GM06990 (cell line): ENCODE measurements around the gene TTC28.
"Not testable (repeated sequence)": the region's sequence is repeated elsewhere in the genome, so short reads cannot be mapped to it uniquely, and the experiment has no call there.

Source experiments
- DNase-seq: peaks from one replicate; pipeline ENCODE4 v3.0.0-alpha.2; 2011; ENCODE audit not compliant: insufficient read length; ENCODE audit errors: extremely low read depth
- H3K27me3 ChIP-seq: replicated peaks from 2 replicates; pipeline ENCODE4 v1.6.0; 2011; ENCODE audit warnings: low read length; ENCODE audit not compliant: control insufficient read depth, insufficient read depth
- H3K36me3 ChIP-seq: 2 replicates; pipeline ENCODE4 v1.5.1; 2011; ENCODE audit warnings: low read length; ENCODE audit not compliant: control insufficient read depth, insufficient read depth
- H3K4me3 ChIP-seq: replicated peaks from 2 replicates; pipeline ENCODE4 v1.5.1; 2011; ENCODE audit warnings: low read depth, mild to moderate bottlenecking, control low read depth, low read length
- TF ChIP-seq, protein P1 (sequence below): IDR thresholded peaks from 2 replicates; pipeline ENCODE4 v1.5.1; 2011; ENCODE audit warnings: low read length, control low read depth, mild to moderate bottlenecking, inconsistent platforms; ENCODE audit not compliant: insufficient read depth, poor library complexity, severe bottlenecking

Gene TTC28

GRCh38 chr22:28568099-28568498 is 111.5 kb downstream of the TTC28 start:
- Histone ChIP-seq H3K36me3 (no peaks in the 10 kb centered on the region), H3K27me3 (no peaks in the 10 kb centered on the region), H3K4me3 (no peak overlapping the region)
- DNase-seq, result no peak
- TF ChIP-seq, protein P1, sequence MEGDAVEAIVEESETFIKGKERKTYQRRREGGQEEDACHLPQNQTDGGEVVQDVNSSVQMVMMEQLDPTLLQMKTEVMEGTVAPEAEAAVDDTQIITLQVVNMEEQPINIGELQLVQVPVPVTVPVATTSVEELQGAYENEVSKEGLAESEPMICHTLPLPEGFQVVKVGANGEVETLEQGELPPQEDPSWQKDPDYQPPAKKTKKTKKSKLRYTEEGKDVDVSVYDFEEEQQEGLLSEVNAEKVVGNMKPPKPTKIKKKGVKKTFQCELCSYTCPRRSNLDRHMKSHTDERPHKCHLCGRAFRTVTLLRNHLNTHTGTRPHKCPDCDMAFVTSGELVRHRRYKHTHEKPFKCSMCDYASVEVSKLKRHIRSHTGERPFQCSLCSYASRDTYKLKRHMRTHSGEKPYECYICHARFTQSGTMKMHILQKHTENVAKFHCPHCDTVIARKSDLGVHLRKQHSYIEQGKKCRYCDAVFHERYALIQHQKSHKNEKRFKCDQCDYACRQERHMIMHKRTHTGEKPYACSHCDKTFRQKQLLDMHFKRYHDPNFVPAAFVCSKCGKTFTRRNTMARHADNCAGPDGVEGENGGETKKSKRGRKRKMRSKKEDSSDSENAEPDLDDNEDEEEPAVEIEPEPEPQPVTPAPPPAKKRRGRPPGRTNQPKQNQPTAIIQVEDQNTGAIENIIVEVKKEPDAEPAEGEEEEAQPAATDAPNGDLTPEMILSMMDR, result no peak

- not testable (repeated sequence) for DNase-seq, H3K27me3 ChIP-seq
Measured at GRCh38 chr22:28566920-28567499, 112.6 kb downstream of the TTC28 start.

DNA sequence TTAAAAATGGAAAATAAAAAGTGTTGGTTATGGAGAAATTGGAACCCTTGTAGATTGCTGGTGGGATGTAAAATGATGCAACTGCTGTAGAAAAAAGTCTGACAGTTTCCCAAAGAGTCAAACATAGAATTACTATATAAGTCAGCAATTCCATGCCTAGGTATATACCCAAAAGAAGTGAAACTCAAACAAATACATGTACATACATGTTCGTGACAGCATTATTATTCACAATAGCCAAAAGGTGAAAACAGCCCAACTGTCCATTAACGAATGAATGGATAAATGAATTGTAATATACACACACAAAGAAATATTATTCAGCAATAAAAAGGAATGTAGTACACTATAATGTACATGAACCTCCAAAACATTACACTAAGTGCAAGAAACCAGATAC is 116.0 kb downstream of the TTC28 start:
- DNase-seq, result no peak
- TF ChIP-seq, protein P1, result no peak
- no peaks in the 10 kb centered on the region for H3K27me3 ChIP-seq

More at GRCh38 chr22:28566920-28567499, 112.6 kb downstream of the TTC28 start:
- not testable (repeated sequence) for H3K4me3 ChIP-seq, H3K36me3 ChIP-seq

GRCh38 chr22:28562324-28562723 is 117.3 kb downstream of the TTC28 start:
- no peaks in the 10 kb centered on the region for H3K27me3 ChIP-seq
- no peaks in the 10 kb centered on the region for H3K36me3 ChIP-seq
- no peak overlapping the region for H3K4me3 ChIP-seq
- TF ChIP-seq, protein P1, result no peak
- DNase-seq, result no peak

More for the DNA sequence above, 116.0 kb downstream of the TTC28 start:
- Histone ChIP-seq H3K4me3 (no peak overlapping the region), H3K36me3 (no peaks in the 10 kb centered on the region)

- not testable (repeated sequence) for H3K4me3 ChIP-seq, H3K27me3 ChIP-seq
Measured at GRCh38 chr22:28560743-28561101, 118.9 kb downstream of the TTC28 start.

GRCh38 chr22:28560046-28560742 is 119.4 kb downstream of the TTC28 start:
- Histone ChIP-seq H3K27me3 (no peaks in the 10 kb centered on the region), H3K4me3 (no peak overlapping the region), H3K36me3 (no peaks in the 10 kb centered on the region)
- TF ChIP-seq, protein P1, result no peak
- DNase-seq, result no peak

More at GRCh38 chr22:28560743-28561101, 118.9 kb downstream of the TTC28 start:
- H3K36me3 ChIP-seq, DNase-seq: not testable (repeated sequence)
